GM18499 (cell line): Measurements from ENCODE around the gene CD8B.
"Not testable (repeated sequence)": the region's sequence is repeated elsewhere in the genome, so short reads cannot be mapped to it uniquely, and the experiment has no call there.

Source experiments
- ATAC-seq: cut with Tn5 transposase; IDR thresholded peaks from one replicate; pipeline ENCODE4 v1.9.1; 2021; ENCODE audit warnings: moderate number of reproducible peaks; ENCODE audit not compliant: insufficient read depth, unreplicated experiment

Gene CD8B

DNA sequence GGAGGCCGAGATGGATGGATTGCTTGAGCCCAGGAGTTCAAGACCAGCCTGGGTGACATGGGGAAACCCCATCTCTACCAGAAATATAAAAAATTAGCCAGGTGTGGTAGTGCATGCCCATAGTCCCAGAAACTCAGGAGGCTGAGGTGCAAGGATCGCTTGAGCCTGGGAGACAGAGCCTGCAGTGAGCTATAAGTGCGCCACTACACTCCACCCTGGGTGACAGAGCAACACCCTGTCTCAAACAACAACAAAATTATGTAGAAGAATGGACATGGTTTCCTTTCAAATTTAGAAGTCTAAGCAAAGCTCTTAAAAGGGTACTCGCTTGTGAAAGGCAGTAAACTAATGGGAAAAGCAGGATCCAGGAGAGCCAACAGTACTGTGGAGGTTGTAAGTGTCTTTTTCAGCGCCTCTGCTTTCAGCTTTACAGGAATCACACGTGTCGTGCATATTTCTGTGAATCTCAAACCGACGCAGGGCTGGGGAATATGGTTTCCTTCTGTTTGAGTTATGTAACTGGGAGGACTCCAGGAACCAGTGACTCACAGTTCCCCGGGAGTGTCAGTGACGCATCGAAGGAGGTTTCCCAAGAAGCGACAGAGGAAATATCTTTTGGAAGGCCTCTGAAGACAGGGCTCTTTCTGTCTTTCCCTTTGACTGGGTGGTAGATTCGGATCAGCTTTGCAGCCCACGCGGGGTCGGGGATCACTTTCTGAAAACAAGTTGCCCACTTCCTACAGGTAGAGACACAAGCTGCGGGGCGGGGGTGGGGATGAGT is 24.6 kb downstream of the CD8B start:
- ATAC-seq = not testable (repeated sequence)

DNA sequence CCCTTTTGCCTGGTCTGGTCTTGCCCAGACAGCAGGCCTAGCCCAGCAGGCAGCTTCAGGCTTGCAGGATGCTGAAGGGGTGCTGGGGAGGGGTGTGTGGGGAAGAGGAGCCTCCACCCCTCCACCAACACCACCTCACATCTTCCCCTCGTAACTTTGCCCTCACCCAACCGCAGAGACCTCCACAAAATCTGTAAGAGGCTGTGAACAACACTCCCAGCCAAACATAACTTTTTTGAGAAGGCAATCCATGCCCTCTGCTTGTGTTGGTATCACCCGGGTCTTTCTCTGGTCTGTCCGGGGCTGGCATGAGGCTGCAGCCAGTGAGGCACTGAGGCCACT is 26.2 kb downstream of the CD8B start:
- not testable (repeated sequence) for ATAC-seq

DNA sequence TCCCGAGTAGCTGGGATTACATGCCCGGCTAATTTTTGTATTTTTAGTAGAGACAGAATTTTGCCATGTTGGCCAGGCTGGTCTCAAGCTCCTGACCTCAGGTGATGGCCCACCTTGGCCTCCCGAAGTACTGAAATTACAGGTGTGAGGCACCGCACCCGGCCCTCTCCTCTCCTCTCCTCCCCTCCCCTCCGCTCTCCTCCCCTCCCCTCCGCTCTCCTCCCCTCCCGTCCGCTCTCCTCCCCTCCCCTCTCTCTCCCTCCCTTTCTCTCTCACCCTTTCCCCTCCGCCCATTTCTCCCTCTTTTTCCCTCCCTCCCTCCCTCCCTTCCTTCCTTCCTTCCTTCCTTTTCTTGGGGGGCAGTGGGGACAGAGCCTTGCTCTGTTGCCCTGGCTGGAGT is 28.4 kb downstream of the CD8B start:
- ATAC-seq = no peak

DNA sequence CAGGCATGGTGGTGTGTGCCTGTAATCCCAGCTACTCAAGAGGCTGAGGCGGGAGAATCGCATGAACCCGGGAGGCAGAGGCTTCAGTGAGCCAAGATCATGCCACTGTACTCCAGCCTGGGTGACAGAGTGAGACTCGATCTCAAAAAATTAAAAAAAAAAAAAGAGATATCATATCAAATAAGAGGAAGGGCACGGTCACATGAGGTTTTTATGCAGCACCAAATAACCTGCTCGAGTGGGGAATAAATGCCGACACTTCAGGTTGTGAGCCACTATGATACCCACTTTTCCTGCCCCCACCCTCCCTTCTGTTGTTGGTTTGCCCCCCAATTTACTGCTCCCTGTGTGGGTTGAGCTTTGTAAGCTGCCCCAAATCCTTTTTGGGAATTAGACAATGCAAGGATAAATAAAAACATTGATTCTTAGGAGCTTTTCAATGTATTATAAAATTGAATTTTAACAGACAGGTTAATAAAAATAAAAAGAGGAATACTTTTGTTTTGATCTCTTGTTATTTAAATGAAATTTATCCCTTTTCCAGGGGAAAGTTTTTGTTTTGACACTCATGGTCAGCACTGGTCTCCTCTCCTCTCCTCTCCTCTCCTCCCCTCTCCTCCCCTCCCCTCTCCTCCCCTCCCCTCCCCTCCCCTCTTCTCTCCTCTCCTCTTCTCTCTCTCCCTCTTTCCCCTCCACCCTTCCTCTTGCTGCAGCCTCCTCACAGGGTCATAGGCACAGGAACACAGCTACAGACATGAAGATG is 29.2 kb downstream of the CD8B start:
- no peak for ATAC-seq

DNA sequence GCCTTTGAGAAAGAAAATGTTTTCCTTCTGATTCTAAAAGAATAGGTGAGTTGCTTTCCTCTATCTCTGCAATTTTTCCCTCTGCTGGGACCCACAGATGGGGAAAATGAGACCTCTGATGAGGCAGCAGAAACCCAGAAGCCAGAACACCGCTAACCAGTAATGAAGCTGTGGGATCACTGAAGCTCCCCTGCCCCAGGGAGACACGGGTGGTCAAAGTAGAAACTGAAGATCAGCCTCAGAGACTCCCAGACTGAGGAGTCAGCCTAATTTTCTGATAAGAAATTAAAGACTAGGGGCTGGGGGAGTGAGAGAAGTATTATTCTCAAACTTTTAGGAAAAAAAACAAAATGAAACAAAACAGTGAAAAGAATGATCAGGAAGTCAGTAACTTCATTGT is 30.1 kb downstream of the CD8B start:
- no peak for ATAC-seq

DNA sequence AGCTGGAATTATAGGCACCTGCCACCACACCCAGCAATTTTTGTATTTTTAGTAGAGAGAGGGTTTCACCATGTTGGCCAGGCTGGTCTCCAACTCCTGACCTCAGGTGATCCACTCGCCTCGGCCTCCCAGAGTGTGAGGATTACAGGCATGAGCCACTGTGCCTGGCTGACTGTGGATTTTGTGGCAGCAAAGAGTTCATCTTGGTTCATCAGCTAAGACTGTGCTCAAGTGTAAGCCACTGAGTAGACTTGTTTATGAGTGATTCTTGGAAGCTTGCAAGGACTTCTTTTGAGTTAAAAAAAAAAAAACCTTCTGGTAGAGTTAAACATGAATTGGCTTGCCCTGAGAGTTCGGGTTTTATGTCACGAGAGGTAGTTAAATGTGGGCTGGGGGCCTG is 34.7 kb downstream of the CD8B start:
- ATAC-seq = no peak

DNA sequence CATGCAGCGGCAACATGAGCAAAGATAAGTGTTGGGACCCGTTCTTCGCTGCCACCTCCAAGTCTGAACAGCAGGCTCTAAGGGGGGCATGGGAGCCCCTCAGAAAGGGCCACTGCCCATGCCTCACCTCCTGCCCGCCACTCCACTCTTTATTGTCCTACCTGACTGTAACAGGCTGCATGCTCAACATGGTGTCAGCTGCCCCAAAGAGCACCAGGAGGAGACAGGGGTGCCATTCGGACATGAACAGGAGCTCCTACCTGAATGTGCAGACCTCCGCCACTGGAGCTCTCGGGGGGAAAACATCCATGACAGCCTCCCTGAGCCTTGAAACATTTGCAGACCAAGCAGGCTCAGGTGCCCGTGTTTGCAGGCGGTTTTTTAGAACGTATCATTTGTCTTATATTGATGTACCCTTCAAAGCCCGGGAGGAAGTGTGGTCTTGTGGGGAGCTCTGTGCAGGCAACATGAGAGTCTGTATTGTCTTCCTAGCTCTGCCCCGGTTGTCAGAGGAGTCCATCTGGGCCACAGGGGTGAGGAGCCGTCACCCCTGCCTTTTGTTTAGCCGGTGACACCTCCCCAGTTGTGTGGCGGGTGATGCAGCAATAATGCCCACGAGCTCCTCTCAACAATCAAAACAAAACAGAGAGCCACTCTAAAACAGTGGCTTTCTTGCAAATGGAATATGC is 35.8 kb downstream of the CD8B start:
- ATAC-seq = no peak

DNA sequence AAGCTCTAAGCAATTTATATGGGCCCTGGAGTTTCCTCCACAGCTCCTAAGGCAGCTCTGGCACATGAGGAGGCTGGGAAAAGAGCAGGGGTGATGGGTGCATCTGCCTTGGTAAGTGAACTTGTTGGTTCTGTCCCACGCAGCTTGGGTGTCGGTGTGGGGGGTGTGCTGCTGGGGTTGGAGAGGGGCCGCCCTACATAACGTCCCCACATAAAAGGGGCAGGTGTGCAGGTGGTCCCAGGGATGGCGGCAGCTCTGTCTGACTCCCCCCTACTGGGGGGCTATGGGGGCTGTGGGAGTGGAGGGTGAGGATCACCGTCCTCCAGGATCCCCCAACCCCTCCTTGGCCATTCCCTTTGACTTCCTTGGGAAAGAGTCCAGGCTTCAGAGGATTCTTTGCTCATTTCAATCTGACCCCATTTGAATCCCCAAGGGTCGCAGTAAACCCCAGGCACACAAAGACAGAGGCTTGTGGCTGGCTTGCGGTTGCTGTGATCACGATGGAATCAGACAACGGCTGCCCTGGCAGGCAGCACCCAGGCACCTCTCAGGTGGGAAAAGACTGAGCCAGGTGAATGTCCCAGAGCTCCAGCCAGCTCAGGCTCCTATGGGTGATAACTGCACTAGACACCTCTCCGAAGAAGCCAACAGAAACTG is 36.5 kb downstream of the CD8B start:
- no peak for ATAC-seq

DNA sequence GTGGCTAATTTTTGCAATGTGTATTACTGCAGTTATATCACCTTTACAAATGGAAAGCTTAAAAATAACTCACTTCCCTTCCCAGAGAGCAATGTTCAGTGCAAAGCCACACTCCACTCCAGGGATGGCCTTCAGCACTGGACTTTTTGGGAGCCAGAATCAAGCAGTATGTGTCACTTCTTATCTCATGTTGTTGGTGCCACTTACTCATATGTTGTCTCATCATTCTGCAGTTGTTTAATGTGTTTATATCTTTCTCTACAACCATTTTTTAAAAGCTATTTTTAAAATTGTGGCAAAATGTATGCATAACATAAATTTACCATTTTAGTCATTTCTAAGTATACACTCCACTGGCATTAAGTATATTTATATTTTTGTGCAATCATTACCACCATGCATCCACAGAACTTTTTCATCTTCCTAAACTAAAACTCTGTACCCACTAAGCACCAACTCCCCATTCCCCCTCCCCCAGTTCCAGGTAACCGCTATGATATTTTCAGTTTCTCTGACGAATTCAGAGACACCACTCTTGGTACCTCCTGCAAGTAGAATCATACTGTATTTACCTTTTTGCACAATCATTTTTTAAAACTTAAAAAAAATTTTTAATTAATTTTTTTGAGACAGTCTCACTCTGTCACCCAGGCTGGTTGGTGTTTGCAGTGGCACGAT is 38.9 kb downstream of the CD8B start:
- ATAC-seq = no peak

DNA sequence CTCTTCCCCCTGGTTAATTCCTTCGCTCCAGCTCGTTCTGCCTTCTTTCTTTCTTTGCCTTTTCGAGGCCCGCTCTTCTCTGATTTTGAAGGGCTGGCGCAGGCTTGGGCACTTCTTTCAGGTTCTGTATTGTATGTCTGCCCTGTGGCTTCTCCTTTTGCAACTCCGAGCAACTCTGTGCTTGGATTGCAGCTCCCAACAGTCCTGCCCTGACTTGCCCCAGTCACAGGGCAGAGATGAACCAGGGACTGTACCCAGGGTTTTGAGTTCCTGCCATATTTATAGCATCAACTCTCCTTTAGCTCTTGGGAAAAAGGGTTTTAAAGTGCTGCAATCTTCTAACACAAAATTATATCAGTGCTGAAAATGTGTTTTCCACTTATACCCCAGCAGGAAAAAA is 39.8 kb downstream of the CD8B start:
- ATAC-seq = no peak

DNA sequence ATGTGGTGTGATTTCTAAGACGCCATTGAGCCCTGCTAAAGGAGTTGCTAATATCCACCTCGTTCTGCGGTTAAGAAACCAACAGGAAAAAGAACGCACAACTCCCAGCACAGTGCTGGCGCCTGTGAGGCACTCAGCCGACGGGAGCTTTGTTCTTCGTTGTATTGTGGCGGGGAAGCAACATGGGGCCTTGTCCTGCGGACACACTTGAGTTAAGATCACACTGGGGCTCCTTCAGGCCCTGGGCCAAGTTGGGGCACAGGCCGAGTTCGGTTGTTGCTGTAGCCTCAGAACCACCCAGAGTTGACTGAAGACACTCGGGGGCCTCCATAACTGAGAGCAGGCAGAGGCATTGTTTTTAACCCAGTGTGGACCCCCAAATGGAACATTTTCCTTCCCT is 40.4 kb downstream of the CD8B start:
- ATAC-seq = no peak

DNA sequence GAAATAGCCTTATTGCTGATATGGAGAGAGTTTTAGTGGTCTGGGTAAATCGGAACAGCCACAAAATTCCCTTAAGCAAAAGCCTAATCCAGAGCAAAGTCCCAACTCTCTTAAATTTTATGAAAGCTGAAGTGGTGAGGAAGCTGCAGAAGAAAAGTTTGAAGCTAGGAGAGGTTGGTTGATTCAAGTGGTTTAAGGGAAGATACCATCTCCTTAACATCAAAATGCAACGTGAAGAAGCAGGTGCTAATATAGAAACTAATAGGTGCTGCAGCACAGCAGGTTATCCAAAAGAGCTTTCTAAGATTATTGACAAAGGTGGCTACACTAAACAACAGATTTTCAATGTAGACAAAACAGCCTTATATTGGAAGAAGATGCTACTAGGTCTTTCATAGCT is 42.7 kb downstream of the CD8B start:
- ATAC-seq = no peak

DNA sequence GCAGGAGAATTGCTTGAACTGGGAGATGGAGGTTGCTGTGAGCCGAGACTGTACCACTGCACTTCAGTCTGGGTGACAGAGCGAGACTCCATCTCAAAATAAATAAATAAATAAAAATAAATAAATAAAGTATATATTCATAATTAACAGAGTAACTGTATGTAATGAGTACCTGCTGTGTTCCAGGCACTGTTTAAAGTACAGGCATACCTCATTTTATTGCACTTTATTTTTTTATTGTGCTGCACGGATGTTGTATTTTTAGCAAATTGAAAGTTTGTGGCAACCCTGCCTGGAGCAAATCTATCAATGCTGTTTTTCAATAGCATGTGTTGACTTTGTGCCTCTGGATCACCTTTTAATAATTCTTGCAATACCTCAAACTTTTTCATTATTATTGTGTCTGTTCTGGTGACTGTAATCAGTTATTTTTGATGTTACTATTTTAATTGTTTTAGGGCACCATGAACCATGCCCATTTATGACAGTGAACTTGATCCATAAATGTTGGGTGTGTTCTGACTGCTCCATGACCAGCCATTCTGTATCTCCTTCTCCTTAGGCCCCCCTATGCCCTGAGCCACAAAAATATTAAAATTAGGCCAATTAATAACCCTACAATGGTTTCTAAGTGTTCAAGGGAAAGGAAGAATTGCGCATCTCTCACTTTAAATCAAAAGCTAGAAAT is 43.4 kb downstream of the CD8B start:
- ATAC-seq = no peak

DNA sequence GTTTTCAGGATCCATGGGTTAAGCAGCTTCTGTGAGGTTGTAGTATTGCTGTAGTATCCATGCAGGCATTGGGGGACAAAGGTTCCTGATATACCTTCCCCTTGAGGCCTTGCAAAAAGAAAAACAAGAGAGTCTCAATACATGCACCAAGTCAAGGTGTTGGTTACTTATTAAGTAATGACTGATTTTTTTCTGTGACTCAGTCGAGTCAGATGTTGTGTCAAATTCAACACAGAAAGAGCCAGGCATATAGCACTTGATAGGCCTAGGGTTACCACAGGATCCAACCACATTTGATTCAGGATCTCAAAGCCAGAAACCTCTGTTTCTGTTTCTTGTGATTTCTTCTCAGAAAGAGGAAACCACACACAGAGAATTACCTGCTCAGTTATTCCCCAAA is 46.1 kb downstream of the CD8B start:
- ATAC-seq = no peak

DNA sequence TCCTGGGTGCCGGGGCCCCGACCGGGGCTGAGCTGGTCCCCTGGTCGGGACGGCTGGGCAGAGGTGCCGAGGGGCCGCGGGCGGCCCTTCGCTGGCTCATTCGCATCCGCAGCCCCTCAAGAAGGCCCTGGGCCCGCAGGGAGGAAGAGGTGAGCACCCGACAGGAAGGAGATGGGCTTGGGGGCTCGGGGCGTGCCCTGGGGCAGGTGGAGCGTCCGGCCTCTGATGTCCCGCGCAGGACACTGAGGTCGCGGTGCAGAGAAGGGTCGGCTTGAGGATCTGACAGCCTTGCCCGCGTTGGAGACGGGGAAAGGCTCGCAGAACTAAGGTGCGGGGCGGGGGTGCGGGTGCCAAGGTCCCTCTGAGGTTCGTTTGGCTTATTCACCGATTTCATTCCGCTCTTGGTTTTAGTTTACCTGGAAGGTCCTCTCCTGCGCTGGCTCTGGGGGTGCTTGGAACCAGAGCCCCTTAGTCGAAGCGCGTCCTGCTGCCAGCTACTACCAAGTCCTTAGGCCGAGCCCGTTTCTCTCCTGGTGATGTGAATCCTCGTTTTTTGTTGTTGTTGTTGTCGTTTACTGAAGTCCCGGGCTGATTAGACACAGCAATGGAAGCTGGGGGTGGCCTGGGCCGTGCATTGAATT is 52.1 kb downstream of the CD8B start:
- ATAC-seq = no peak

DNA sequence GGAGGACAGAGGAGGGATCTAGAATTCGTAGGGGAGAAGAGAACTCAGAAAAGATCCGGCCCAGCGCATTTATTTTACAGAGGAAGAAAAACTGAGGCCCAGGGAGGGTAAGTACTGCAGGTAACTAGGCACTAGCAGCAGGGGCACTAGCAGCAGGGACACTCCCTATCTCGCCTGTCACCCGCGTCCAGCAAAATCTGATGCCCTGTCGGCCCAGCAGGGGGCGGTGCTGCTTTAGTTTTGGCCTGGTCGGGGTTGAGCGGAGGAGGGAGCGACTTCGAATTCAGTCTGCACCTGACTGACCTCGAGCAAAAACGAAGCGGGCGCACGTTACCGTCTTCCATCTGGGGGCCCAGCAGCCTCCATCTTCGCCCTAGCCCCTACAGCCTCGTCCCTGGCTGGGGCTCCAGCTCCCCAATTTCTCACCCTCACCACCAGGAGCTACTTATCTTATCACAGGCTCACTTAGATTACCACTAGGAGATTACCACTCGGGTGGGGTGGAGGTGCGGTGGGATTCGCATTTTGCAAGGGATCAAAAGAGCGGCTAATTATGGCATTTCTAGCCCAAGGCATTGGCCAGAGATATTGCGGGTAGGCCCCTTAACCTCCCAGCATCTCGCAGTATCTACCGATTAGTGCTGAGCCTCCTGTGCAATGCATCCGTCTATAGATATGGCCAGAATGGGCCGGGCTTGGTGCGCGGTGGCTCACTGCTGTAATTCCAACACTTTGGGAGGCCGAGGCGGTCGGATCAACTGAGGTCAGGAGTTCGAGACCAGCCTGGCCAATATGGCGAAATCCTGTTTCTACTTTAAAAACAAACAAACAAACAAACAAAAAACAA is 53.1 kb downstream of the CD8B start:
- ATAC-seq = peak; percentile 92

DNA sequence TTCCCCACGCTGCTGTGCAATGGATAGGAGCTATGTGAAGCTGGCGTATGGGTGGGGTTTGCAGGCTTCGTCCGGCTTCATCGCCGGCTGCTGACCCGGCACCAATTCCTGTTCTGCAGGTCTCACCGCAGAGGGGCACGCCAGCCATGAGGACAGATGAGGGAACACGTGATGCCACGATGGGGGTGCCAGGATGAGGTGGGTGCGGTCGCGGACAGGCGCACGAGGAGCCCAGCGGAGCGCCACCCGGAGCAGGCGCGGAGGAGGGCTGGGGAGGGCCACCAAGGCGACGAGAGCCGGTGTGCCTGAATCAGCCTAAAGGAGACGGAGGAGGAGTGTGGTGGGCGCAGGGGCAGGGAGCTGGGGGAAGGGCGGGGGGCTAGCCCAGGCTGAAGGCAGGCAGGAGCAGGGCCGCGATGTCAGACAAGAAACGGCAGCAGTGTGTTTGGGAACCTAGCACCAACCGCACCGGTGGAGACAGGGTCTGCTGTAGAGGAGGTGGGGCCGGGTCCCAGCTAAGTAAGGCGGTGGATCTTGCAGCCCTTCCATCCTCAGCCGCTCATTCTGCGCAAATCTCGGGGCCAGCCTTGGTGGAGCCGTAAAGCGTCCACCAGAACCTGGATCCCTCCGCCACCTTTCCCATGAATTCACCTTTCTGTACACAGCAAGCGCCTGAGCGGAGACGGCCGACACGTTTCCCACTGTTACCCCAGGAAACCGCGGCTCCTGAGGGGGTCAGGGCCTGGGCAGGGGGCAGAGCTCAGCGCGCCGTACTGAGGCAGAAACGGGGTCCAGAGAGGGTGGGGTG is 54.0 kb downstream of the CD8B start:
- no peak for ATAC-seq

DNA sequence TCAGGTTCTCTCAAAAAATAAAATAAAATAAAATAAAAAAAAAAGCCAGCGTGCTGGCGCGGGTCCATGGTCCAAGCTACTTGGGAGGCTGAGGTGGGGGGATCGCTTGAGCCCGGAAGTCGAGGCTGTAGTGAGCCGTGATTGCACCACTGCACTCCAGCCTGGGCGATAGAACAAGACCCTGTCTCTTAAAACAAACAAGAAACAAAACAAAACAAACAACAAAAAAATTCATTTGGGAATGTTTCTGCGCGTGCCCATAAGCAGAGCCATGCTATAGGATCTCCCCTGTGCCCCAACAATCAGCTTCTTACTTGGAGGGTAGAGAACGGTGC is 54.6 kb downstream of the CD8B start:
- ATAC-seq = no peak
